ENCODE measurements around the gene PAQR6.

GRCh38 chr1:156276966-156277381, 29.1 kb upstream of the PAQR6 start:
- TF ChIP-seq POLR2A (IDR thresholded peaks at IDR 0.05) (no peak), POLR2AphosphoS5 (IDR thresholded peaks at IDR 0.05; ENCODE audit: insufficient read depth in 1 of 2, low read depth in 1 of 2) (no peak)
